HUDEP-2 (cell line): ENCODE measurements around the gene APBB2.
A peak's percentile ranks its signal among the peaks of the same experiment; 100 is the strongest.

ENCODE experiments used
- DNase-seq, 76 experiments: peaks; one replicate each; lab custom pipeline; 2025; ENCODE audit not compliant: unreplicated experiment in 76 of 76; lab: John Stamatoyannopoulos, UW

APBB2 gene

DNA sequence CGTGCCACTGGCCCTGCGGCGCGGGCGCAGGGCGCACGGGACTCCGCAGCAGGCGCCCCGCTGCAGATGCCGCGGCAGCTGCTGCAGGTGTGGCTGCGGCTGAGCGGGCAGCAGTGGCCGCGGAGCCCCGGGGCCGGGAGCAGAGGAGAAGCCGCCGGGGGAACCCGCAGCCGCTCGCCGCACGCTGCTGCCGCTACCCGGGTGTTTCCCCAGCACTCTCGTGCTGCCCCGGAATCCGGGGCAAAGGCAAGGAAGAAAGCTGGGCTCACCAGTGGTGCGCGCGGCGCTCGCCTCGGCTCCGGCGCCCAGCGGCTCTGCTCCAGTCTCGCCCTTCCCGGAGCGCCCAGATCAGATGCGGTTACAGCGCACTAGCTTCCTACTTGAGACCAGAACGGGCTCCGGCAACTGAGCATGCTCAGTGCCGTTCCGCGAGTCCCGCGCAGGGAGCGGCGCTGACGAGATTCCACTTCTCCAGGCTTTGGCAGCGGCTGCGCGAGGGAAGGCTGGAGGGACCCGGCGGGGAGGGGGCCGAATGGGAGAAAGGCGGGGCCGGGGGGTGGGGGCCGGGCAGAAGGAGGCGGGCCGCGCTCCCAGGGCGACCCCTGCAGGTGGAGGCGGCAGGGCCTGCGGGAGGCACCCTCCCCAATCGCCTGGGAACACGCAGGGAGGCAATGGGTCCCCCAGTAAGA lies at the start of gene APBB2:
TSS of gene APBB2 (minus strand) at position 407 of the 689 bp plus-strand sequence. CDS start 181,288 bp downstream, outside the sequence.
- DNase-seq: peak in 22 of 76 experiments; percentile 2 to 32 (median 10)

DNA sequence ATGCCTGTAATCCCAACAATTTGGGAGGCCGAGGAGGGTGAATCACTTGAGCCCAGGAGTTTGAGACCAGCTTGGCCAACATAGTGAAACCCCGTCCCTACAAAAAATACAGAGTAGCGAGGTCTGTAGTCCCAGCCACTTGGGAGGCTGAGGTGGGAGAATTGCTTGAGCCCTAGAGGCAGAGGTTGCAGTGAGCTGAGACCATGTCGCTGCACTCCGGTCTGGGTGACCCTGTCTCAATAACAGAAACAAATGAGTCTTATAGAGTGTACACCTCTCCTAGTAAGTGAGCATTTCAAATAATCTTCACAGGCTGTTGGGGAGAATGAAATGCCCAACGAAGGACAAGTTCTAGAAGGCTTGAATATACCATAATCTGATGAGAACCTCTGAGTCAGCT lies 47.9 kb upstream of the APBB2 start:
- DNase-seq: no peak

- DNase-seq: no peak
These were observed 45.9 kb upstream of the APBB2 start for GRCh38 chr4:41260116-41260733.

GRCh38 chr4:41258783-41259182 lies 44.4 kb upstream of the APBB2 start:
- DNase-seq: no peak

GRCh38 chr4:41257906-41258305 lies 43.6 kb upstream of the APBB2 start:
- no peak for DNase-seq

DNA sequence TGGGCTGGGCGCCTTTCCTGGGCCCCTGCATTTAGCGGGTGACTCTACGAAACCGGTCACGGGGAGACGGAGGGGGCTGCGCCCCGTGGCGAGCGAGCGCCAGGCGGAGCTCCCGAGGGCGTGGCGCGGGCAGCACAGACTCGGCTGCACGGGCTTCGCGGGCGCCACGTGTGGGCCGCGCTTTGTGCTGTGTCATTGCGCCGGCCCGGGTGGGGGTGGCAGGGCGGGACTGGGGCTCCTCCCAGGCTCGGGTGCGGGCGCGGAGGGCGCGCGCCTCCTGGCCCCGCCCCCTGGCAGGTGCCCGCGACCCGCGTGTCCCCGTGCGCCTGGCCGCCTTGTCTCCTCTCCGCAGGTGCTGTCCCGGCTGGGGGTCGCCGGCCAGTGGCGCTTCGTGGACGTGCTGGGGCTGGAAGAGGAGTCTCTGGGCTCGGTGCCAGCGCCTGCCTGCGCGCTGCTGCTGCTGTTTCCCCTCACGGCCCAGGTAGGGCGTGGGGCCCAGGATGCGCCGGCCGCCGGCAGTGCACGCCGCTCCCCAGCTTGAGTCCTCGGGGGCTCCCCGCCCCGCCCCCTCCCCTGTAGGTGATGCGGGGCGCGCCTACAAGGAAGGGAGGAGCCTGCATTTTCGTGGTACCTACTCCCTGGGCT lies 43.0 kb upstream of the APBB2 start:
- peak in 45 of 76 experiments; percentile 0 to 63 (median 31) for DNase-seq

GRCh38 chr4:41256740-41257256 lies 42.5 kb upstream of the APBB2 start, which contains the start of gene UCHL1:
UCHL1 (plus strand) TSS chr4:41256928; CDS start chr4:41256977, 49 bp downstream.
- peak in 2 of 76 experiments; percentile 8 to 10 for DNase-seq

GRCh38 chr4:41256131-41256739 lies 41.9 kb upstream of the APBB2 start:
- no peak for DNase-seq

DNA sequence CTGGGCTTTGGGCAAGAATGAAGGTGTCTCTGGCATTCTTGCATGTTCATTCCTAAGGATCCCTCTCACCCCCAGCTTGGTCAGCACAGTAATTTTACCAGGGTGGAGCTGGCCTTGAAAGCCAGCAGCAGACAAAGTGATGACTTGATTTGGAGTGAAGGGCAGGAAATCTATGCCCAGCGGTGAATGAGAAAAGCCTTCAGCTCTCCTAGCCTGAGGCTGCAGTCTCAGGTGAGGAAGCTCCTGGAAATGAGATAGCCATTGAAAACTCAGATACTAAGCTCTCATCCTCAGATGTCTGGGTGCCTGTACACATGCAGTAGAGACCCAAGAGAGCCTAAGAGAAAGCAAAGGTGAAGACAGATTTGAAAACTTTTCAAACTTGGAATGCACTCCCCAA lies 31.6 kb upstream of the APBB2 start:
- no peak for DNase-seq

GRCh38 chr4:41241919-41242318 lies 27.6 kb upstream of the APBB2 start:
- no peak for DNase-seq

DNA sequence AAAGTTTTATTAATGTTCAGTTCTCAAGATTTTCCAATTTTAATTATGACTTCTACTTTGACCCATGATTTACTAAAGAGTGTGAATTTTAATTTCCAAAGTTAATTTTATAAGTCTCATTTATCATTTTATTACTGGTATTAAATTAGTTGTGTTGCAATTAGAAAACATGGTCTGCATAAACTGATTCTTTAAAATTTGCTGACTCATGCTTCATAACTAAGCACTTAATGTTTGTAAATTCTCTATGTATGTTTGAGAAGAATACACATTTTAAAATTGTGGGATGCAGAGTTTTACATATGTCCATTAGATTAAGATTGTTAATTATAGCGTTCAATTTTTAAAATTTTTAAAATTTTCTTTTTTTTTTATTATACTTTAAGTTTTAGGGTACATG lies 22.2 kb upstream of the APBB2 start:
- no peak for DNase-seq

- no peak for DNase-seq
These were observed 21.7 kb upstream of the APBB2 start for GRCh38 chr4:41236032-41236431.

- no peak for DNase-seq
These were observed 18.5 kb upstream of the APBB2 start for GRCh38 chr4:41232856-41233255.

DNA sequence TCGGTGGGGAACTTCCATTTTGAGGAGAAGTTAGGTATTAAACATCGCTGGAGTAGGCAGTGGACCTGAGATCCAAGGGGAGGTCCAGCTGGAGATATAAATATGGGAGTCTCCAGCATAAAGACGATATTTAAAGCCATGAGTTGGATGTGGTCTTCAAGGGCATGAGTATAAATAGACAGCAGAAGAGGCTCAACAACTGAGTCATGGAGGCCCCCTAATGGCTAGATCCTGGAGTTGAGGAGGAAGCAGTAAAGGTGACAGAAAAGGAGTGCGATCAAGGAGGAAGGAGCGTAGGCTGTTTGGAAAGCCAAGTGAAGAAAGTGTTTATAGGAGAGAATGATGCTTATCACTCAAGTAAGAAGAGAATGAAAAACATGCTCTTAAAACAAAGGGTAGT lies 18.1 kb upstream of the APBB2 start:
- no peak for DNase-seq

- no peak for DNase-seq
These were observed 13.6 kb upstream of the APBB2 start for GRCh38 chr4:41227902-41228301.

DNA sequence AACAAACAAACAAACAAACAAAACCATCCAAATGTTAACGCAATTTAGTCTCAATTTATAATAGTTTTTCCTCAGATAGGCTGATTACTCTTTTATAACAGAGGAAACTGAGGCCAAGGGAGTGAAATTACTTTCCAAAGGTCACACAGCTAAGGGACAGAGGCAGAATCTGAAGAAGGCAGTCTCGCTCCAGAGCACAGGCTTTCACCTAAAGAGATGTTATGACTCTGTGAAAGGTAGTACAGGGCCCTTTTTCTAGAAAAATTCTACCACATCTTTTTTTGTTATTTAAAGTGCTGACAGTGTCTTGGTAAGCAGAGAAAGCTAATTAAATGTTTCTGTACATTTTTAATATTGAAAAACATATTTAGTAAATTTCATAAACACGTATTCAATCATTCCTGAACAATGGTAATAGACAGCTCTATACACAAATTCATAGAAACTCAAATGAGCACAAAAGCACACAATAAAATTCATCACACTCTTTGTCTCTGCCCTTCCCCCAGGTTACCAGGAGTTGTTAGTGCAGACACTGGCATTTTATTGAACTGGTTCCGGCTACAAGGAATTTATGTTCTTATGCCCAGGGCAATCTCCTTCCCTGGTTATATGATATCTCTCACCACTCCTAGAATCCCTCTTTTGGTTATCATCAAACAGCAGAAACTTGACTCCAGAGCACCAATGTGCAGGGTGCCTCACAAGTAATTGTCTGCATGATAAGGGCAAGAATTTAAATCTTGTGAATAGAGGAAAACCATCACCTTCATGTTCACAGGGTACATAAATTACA lies 7.7 kb upstream of the APBB2 start:
- no peak for DNase-seq

DNA sequence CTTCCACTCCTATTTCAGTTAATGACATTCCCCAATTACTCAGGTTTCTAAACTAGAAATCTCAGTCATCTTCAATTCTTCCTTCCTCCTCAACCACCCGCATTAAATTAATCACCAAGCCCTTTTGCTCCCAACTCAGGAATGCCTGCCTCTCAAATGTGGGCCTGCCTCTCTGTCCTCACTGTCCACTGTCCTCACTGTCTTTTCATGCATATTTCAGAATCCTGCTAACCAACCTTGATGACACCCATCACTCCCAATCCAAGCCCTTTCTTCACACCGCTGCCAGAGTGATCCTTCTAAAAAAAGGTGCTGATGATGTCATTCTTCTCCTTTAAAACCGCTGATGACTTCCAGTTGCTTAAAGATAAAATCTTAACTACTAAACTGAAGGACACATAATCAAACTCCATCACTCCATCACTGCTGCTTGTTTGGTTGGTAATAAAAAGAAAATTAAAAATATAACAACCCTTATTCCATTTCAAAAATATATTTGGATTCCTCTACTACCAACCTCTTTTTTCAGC lies 5.1 kb upstream of the APBB2 start:
- DNase-seq: no peak

DNA sequence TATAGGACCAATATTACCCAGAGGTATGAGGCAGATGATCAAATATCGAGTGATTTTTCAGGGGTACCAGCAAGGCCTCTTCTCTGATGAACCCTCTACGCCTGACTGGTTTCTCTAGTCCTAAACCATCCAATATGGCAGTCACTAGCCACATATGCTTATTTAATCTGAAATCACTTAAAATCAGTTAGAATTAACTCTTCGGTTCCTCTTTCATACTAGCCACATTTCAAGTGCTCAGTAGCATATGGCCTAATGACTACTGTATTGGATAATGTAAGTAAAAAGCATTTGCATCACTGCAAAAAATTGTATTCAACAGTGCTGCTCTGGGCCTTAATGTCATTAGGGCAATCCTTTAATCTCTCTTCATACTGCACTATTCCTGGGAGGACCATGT lies 4.4 kb upstream of the APBB2 start:
- DNase-seq: no peak

GRCh38 chr4:41217374-41217773 lies 3.0 kb upstream of the APBB2 start:
- no peak for DNase-seq

- no peak for DNase-seq
These were observed 2.6 kb upstream of the APBB2 start for GRCh38 chr4:41217020-41217333.
